ENCODE measurements around the gene GPATCH2.
"Not testable (repeated sequence)": the region's sequence is repeated elsewhere in the genome, so short reads cannot be mapped to it uniquely, and the experiment has no call there.

Gene GPATCH2

GRCh38 chr1:217435204-217435603, 195.7 kb downstream of the GPATCH2 start:
- no peak for DNase-seq

DNA sequence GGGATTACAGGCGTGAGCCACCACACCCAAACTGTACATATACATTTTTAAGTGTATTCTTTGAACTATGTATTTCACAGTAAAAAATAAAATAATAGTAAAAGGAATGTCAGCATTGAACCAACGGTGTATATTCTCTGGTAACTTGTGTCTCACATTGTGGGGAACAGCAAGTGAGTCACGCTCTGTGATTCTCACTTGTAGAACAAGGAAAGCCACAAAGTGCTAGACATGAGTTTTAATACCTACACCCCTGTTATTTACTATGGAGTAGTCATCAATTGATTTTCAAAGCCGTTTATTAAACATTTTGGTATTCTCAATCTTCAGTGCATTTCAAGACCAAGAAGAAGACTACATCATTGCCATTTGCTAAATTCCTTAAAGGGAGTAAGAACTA, 197.2 kb downstream of the GPATCH2 start:
- no peak for DNase-seq

DNA sequence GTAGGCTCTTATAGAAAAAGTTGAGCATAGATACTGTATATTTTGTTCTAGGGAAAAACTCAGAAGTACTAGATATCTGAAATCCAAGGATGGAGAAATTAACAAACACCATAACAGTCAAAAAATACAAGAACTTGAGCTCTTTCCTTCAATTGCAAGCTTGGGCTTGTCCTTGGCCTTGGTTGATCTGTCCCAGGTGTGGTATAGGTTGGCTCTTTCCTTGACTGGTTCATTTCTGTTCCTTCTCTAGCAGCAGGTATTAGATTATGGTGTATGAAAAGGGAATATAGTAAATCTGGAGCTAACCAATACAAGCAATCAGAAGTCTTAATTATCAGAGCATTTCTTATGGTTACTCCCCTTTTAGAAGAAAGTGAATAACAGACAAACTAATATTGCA, 198.6 kb downstream of the GPATCH2 start:
- no peak for DNase-seq

GRCh38 chr1:217431395-217431794, 199.5 kb downstream of the GPATCH2 start:
- DNase-seq, result no peak

GRCh38 chr1:217425422-217425821, 205.5 kb downstream of the GPATCH2 start:
- DNase-seq, result peak; percentile 43

DNA sequence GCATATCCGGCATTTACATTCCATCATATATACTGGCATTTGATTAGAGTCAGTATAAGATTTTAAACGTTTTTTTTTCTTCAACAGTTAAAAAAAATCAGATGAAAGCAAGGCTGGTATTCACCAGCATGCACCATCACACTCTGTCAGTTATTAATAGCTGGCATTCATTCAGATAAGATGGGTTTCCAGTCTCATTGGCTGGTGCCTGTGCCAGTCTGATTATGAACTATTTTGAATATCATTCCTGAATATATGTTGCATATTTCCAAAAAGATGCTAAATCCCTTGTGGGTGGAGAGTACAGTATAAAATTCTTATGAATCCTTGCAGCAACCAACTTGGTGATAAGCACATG, 211.7 kb downstream of the GPATCH2 start:
- no peak for DNase-seq

DNA sequence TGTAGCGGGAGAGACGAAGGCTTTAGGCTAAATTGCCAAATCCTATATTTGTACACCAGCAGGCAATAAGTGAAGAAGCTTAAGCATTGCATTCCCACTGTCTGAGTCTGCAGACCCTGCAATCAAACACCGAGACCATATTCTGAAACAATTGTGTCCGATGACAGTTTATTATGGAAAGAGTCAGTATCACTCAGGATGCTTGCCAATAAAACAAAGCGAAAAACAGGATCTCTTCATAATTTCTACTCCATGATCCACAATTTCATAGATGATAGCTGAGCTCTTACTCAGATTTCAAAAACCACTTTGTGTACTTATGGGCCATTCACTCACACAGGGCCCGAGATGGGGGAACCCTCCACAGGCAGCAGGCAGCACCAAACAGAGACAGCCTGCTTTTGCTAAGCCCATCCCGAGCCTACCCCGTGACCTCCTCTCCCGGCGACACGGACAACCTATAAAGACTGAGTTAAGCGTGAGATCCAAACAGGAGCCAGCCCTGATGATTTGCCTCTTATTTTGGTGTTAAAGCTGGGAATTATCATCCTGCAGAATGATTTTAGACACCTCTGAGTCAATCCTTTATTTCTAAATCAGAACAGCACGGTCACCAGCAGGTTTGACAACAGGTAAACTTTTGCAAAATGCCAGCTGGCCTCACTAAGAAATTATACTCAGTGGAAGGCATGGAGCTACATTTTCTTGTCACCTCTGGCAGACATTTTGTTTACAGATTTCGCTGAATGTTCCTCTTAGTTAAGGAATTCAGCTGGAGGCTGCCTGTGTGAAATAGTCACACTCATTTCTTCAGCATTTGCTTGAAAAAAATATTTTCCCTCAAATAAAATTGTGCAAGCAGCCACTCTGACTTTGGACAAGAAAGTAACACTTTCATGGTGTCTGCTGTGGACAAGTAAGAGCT, 212.4 kb downstream of the GPATCH2 start:
- DNase-seq, result no peak

GRCh38 chr1:217417363-217417762, 213.5 kb downstream of the GPATCH2 start:
- no peak for DNase-seq

DNA sequence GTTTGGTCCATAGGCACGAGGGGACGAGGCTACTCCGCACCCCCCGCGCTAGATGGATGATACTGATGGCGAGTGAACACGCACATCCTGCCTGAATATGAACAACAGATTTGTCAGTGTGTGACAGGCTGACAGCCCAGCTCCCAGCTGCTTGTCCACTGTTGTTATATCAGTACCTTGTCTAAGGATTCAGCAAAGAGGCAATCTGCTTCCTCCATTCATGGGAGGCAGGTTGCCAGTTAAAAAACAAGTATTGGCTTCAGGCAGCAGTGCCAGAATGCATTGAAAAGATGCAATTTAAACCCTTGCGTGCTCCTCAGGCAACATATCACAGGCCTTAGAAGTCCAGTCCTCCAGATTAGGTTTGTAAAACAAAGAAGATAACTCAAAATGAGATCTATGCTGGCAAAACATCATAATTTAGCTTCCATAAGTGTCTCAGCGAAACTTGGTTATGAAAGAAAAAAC, 223.3 kb downstream of the GPATCH2 start:
- DNase-seq, result peak; percentile 31

GRCh38 chr1:217403026-217403720, 227.7 kb downstream of the GPATCH2 start:
- no peak for DNase-seq

- DNase-seq, result no peak
These were observed 228.6 kb downstream of the GPATCH2 start for GRCh38 chr1:217402301-217402700.

DNA sequence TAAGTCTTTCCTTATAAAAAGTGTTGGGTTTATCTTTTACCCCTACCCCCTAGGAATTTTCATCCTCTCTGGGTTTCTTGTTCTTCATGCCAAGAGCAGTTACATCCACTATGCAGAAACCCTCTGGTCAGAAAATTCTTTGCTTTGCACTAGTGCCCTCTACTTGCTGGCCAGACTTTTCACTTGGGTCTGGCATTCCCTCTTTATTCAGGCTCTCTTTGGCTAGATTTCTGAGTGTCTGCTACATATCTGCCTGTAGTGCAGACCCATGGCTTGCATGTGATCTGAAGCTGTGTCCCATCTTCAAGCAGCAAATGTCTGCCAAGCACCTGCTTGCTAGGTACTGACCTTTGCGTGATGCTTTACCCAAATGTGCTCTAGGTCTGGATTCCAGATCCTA, 237.0 kb downstream of the GPATCH2 start:
- DNase-seq, result no peak

- DNase-seq, result no peak
These were observed 238.4 kb downstream of the GPATCH2 start for GRCh38 chr1:217392441-217392840.

DNA sequence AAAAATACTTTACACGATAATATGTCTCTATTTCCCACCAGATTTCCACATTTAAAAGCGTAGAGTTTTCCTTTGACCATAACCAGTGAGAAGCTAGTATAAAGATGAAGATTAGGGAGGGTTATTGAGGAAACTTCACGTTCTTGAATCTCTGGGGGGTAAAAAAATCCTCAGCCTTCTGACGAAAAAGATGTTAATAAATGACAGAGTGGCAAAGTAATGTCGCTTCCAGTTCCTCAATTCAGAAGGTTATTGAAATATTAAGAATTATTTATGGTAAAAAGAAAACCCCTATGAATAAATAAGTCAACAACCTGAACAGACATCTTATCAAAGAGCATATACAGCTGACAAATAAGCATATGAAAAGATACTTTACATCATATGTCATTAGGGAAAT, 241.0 kb downstream of the GPATCH2 start:
- DNase-seq, result no peak

GRCh38 chr1:217388522-217389065, 242.3 kb downstream of the GPATCH2 start:
- DNase-seq, result no peak

GRCh38 chr1:217381773-217382172, 249.1 kb downstream of the GPATCH2 start:
- not testable (repeated sequence) for DNase-seq

DNA sequence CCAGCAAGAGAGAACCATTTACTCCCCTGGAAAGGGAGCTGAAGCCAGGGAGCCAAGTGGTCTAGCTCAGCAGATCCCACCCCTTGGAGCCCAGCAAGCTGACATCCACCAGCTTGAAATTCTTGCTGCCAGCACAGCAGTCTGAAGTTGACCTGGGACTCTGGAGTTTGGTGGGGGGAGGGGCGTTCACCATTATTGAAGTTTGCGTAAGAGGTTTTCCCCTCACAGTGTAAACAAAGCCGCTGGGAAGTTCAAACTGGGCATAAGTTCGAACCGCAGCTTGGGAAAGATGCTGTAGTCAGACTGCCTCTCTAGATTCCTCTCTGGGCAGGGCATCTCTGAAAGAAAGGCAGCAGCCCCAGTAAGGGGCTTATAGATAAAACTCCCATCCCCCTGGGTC, 251.1 kb downstream of the GPATCH2 start:
- not testable (repeated sequence) for DNase-seq

- no peak for DNase-seq
These were observed 251.6 kb downstream of the GPATCH2 start for GRCh38 chr1:217379336-217379735.

Measured in NCI-H1694 (cell line).